ENCODE measurements around the gene RRP9. TPM values are rescaled to one million over a fixed set of nuclear protein-coding genes. Genes with fewer than 3 reads are reported as not detected.

Gene RRP9
- total and polyA plus RNA-seq, 2 donors from 2014 or later, result 17.8 to 18.6 TPM

- intact Hi-C loops (cut with DNase I), result no loop called here
- Histone ChIP-seq H3K9ac (ENCODE audit: low read length in 3 of 3) (no peak overlapping the region), H3K27ac (ENCODE audit: low read depth in 2 of 2, low read length in 2 of 2) (no peak overlapping the region), H3K36me3 (ENCODE audit: control insufficient read depth in 2 of 3, insufficient read depth in 3 of 3, low read length in 3 of 3) (peaks cover 0 to 9% (median 4%) of the 10 kb centered on the region in 3 donors), H3K4me1 (ENCODE audit: control insufficient read depth in 2 of 3, insufficient read depth in 2 of 3, low read depth in 1 of 3, low read length in 3 of 3) (no peaks in the 10 kb centered on the region), H3K4me3 (ENCODE audit: low read length in 3 of 3) (no peak overlapping the region), H3K27me3 (ENCODE audit: control insufficient read depth, insufficient read depth, low read length) (no peaks in the 10 kb centered on the region), H3K9me3 (ENCODE audit: control insufficient read depth in 2 of 3, insufficient read depth in 1 of 3, low read length in 3 of 3) (no peaks in the 10 kb centered on the region)
- TF ChIP-seq CTCF (IDR thresholded peaks at IDR 0.05; ENCODE audit: borderline replicate concordance, extremely low read depth, insufficient read depth), result no peak
- FAIRE-seq (no peak), DNase-seq (peak in 1 of 5 donors; percentile 40)
Observed at GRCh38 chr3:51949121-51949520, 7.4 kb upstream of the RRP9 start.

- Histone ChIP-seq H3K36me3 (ENCODE audit: control insufficient read depth in 2 of 3, insufficient read depth in 3 of 3, low read length in 3 of 3) (peaks cover 0 to 9% (median 4%) of the 10 kb centered on the region in 3 donors), H3K4me1 (ENCODE audit: control insufficient read depth in 2 of 3, insufficient read depth in 2 of 3, low read depth in 1 of 3, low read length in 3 of 3) (peaks cover 0 to 3% (median 3%) of the 10 kb centered on the region in 3 donors), H3K4me3 (ENCODE audit: low read length in 3 of 3) (no peak overlapping the region), H3K27ac (ENCODE audit: low read depth in 2 of 2, low read length in 2 of 2) (no peak overlapping the region), H3K9ac (ENCODE audit: low read length in 3 of 3) (no peak overlapping the region), H3K9me3 (ENCODE audit: control insufficient read depth in 2 of 3, insufficient read depth in 1 of 3, low read length in 3 of 3) (no peaks in the 10 kb centered on the region), H3K27me3 (ENCODE audit: control insufficient read depth, insufficient read depth, low read length) (no peaks in the 10 kb centered on the region)
- FAIRE-seq (no peak), DNase-seq (peak in 2 of 5 donors; percentile 36 to 39)
- intact Hi-C loops (cut with DNase I), result no loop called here
- TF ChIP-seq CTCF (IDR thresholded peaks at IDR 0.05; ENCODE audit: borderline replicate concordance, extremely low read depth, insufficient read depth), result no peak
Observed at GRCh38 chr3:51948016-51948580, 6.4 kb upstream of the RRP9 start.

- no peak overlapping the region for H3K9ac ChIP-seq (ENCODE audit: low read length in 3 of 3)
- no peaks in the 10 kb centered on the region for H3K9me3 ChIP-seq (ENCODE audit: control insufficient read depth in 2 of 3, insufficient read depth in 1 of 3, low read length in 3 of 3)
- no peaks in the 10 kb centered on the region for H3K27me3 ChIP-seq (ENCODE audit: control insufficient read depth, insufficient read depth, low read length)
- TF ChIP-seq CTCF (IDR thresholded peaks at IDR 0.05; ENCODE audit: borderline replicate concordance, extremely low read depth, insufficient read depth), result no peak
- no peak overlapping the region for H3K4me3 ChIP-seq (ENCODE audit: low read length in 3 of 3)
- intact Hi-C loops (cut with DNase I), result no loop called here
- FAIRE-seq (no peak), DNase-seq (peak in 2 of 5 donors; percentile 36 to 48)
- peaks cover 0 to 10% (median 8%) of the 10 kb centered on the region in 3 donors for H3K4me1 ChIP-seq (ENCODE audit: control insufficient read depth in 2 of 3, insufficient read depth in 2 of 3, low read depth in 1 of 3, low read length in 3 of 3)
- H3K36me3 ChIP-seq (ENCODE audit: control insufficient read depth in 2 of 3, insufficient read depth in 3 of 3, low read length in 3 of 3), result peaks cover 0 to 9% (median 4%) of the 10 kb centered on the region in 3 donors
- H3K27ac ChIP-seq (ENCODE audit: low read depth in 2 of 2, low read length in 2 of 2), result no peak overlapping the region
Observed at GRCh38 chr3:51947215-51947900, 5.7 kb upstream of the RRP9 start.

Data from kidney (tissue), 14 donors.